Esophagus squamous epithelium (tissue), 4 donors: ENCODE results near the gene GJB5.

Experiments used
- POLR2A ChIP-seq, 4 donors: fragments of 450-650 bp; IDR thresholded peaks; one replicate each; pipeline ENCODE4 v1.6.1; 2017; ENCODE audit warnings: antibody characterized with exemption in 4 of 4, mild to moderate bottlenecking in 4 of 4, moderate library complexity in 3 of 4
- TF ChIP-seq, protein P1 (sequence below), 6 experiments: fragments of 450-650 bp in 4 of 6; fragments of 200-600 bp in 2 of 6; sonication (generic) in 2 of 6; IDR thresholded peaks; one replicate each; pipeline ENCODE4 v1.5.1; 2016 to 2019; ENCODE audit warnings: antibody characterized with exemption in 6 of 6, mild to moderate bottlenecking in 4 of 6, moderate library complexity in 4 of 6

DNA sequence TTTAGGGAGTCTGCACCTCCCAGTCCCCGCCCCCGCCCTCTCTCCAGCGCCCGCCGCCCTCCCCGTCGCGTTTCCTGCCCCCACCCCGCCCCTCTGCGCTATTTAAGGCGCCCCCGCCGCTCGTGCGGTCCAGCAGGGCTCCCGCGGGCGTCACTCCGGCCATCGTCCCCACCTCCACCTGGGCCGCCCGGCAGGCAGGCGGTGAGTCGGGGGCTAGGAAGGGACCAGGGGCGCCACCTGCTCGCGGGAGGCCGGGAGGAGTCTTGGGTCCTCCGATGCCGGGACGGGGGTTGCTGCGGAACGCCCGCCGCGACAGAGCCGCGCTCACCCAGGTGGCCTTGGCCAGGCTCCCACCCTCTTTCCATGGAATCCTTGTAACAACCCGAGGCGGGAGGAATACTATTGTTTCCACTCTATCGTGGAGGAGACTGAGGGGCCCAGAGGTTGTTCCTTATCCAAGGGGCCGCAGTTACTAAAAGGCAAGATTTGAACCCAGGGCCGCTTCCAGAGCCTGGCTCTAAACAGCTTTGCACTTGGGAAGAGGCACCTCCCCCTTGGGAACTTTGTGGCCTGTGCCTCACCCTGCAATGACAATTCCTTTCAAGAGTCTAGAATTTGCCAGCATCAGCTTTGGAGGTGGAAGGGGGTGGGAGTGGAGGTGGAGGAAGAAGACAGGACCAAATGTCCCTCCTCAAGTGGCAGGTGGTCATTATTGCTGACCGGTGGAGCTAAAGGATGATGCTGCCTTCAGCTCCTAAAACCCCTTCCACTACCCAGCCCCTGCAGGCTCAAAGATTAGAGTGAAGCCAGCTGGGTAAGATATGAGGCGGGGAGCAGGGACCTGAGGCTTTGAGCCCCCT, 38.3 kb downstream of the GJB5 start, which contains the start of gene GJA4:
- TF ChIP-seq, protein P1, sequence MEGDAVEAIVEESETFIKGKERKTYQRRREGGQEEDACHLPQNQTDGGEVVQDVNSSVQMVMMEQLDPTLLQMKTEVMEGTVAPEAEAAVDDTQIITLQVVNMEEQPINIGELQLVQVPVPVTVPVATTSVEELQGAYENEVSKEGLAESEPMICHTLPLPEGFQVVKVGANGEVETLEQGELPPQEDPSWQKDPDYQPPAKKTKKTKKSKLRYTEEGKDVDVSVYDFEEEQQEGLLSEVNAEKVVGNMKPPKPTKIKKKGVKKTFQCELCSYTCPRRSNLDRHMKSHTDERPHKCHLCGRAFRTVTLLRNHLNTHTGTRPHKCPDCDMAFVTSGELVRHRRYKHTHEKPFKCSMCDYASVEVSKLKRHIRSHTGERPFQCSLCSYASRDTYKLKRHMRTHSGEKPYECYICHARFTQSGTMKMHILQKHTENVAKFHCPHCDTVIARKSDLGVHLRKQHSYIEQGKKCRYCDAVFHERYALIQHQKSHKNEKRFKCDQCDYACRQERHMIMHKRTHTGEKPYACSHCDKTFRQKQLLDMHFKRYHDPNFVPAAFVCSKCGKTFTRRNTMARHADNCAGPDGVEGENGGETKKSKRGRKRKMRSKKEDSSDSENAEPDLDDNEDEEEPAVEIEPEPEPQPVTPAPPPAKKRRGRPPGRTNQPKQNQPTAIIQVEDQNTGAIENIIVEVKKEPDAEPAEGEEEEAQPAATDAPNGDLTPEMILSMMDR (IDR thresholded peaks at IDR 0.05): no peak
- no peak for TF ChIP-seq POLR2A (IDR thresholded peaks at IDR 0.05)
